B cell (primary cell): ENCODE results near the gene NAA40. TPM values are rescaled to one million over a fixed set of nuclear protein-coding genes. Genes with fewer than 3 reads are reported as not detected.

Experiments
- ATAC-seq: fragments of 200-7000 bp; cut with Tn5 transposase; one replicate; pipeline ENCODE4 v1.10.0; 2021; ENCODE audit warnings: low read depth, mild to moderate bottlenecking, moderate number of reproducible peaks, moderate library complexity
- CTCF ChIA-PET: fragments of 350-600 bp; sonication (Branson Sonifier 250); formaldehyde crosslinking; loops from one replicate; lab custom pipeline; 2021; ENCODE audit warnings: antibody characterized with exemption, inconsistent platforms; lab: Charles Lee
- POLR2A ChIA-PET: fragments of 350-600 bp; sonication (Branson Sonifier 250); formaldehyde crosslinking; loops from one replicate; lab custom pipeline; 2021; ENCODE audit warnings: antibody characterized with exemption; lab: Charles Lee
- DNase-seq: peaks from one replicate; pipeline ENCODE4 v3.0.0; 2013
- H2AFZ ChIP-seq: 2 replicates; pipeline ENCODE4 v1.6.1; 2012; ENCODE audit warnings: mild to moderate bottlenecking, low read depth, low read length; ENCODE audit not compliant: insufficient read depth, poor library complexity, severe bottlenecking
- H3K27ac ChIP-seq, 2 donors: 1 replicate in 1 of 2; 2 replicates in 1 of 2; pipeline ENCODE4 v1.5.1; 2012 to 2013; ENCODE audit warnings: low read length in 2 of 2, mild to moderate bottlenecking in 2 of 2, moderate library complexity in 1 of 2
- H3K27me3 ChIP-seq, 4 experiments: fragments of 200-600 bp in 1 of 4; sonication (generic) in 1 of 4; replicated peaks in 1 of 4; 1 replicate in 2 of 4; 2 replicates in 2 of 4; pipeline versions ENCODE4 v1.6.1 to v1.7.0; 2013 to 2016; ENCODE audit warnings: low read length in 3 of 4, mild to moderate bottlenecking in 2 of 4, mixed read lengths in 1 of 4, moderate library complexity in 1 of 4; ENCODE audit not compliant: insufficient read depth in 4 of 4, control insufficient read depth in 3 of 4; ENCODE audit errors: control extremely low read depth in 1 of 4
- H3K36me3 ChIP-seq, 2 experiments: replicated peaks in 1 of 2; 1 replicate in 1 of 2; 2 replicates in 1 of 2; pipeline versions ENCODE4 v1.6.1 to v1.7.1; 2013; ENCODE audit warnings: low read length in 1 of 2; ENCODE audit not compliant: insufficient read depth in 2 of 2, control insufficient read depth in 1 of 2; ENCODE audit errors: control extremely low read depth in 1 of 2, extremely low read depth in 1 of 2
- H3K4me1 ChIP-seq, 2 donors: fragments of 200-600 bp in 1 of 2; sonication (generic) in 1 of 2; 1 replicate in 1 of 2; 2 replicates in 1 of 2; pipeline versions ENCODE4 v1.5.1 to v1.6.1; 2013 to 2017; ENCODE audit warnings: low read length in 2 of 2; ENCODE audit not compliant: control insufficient read depth in 2 of 2, insufficient read depth in 2 of 2
- H3K4me2 ChIP-seq: replicated peaks from 2 replicates; pipeline ENCODE3; 2012; ENCODE audit warnings: mild to moderate bottlenecking, low read depth, low read length; ENCODE audit not compliant: poor library complexity, severe bottlenecking
- H3K4me3 ChIP-seq, 5 experiments: fragments of 200-600 bp in 1 of 5; sonication (generic) in 1 of 5; 1 replicate in 3 of 5; 2 replicates in 2 of 5; pipeline versions ENCODE4 v1.5.1 to v1.7.0; 2011 to 2016; ENCODE audit warnings: low read length in 4 of 5, mild to moderate bottlenecking in 4 of 5, low read depth in 2 of 5, control low read depth in 1 of 5, moderate library complexity in 1 of 5; ENCODE audit not compliant: insufficient read depth in 1 of 5; ENCODE audit errors: control extremely low read depth in 1 of 5, extremely low read depth in 1 of 5
- H3K79me2 ChIP-seq: fragments of 200-600 bp; sonication (generic); one replicate; pipeline ENCODE4 v1.6.0; 2016; ENCODE audit warnings: low read length; ENCODE audit not compliant: control insufficient read depth, insufficient read depth
- H3K9ac ChIP-seq: fragments of 200-600 bp; sonication (generic); 2 replicates; pipeline ENCODE4 v1.6.1; 2017; ENCODE audit warnings: mild to moderate bottlenecking, low read length, moderate library complexity
- H3K9me3 ChIP-seq, 3 donors: one replicate each; pipeline versions ENCODE4 v1.6.1 to v1.7.1; 2013; ENCODE audit warnings: low read length in 2 of 3; ENCODE audit not compliant: control insufficient read depth in 2 of 3, insufficient read depth in 1 of 3; ENCODE audit errors: control extremely low read depth in 1 of 3
- H4K20me1 ChIP-seq: 2 replicates; pipeline ENCODE4 v1.6.0; 2012; ENCODE audit warnings: mild to moderate bottlenecking, low read length; ENCODE audit not compliant: insufficient read depth, control insufficient read depth, poor library complexity, severe bottlenecking
- H3K27ac Mint-ChIP-seq: one replicate; pipeline ENCODE4 v1.8.0; 2021; ENCODE audit warnings: mixed read lengths
- H3K27me3 Mint-ChIP-seq: one replicate; pipeline ENCODE4 v1.8.0; 2021; ENCODE audit warnings: mixed read lengths
- H3K4me1 Mint-ChIP-seq: one replicate; pipeline ENCODE4 v1.8.0; 2021; ENCODE audit warnings: mixed read lengths
- H3K4me3 Mint-ChIP-seq: one replicate; pipeline ENCODE4 v1.8.0; 2021; ENCODE audit warnings: mixed read lengths
- H3K9me3 Mint-ChIP-seq: one replicate; pipeline ENCODE4 v1.8.0; 2022; ENCODE audit warnings: mixed read lengths; ENCODE audit not compliant: insufficient read depth
- CTCF ChIP-seq: fragments of 200-600 bp; IDR thresholded peaks from one replicate; pipeline ENCODE4 v1.8.0; 2022; ENCODE audit warnings: antibody characterized with exemption, mild to moderate bottlenecking
- EZH2 ChIP-seq: IDR thresholded peaks from 2 replicates; pipeline ENCODE4 v1.6.1; 2012; ENCODE audit warnings: borderline replicate concordance, low read depth, mild to moderate bottlenecking, moderate library complexity, low read length; ENCODE audit not compliant: insufficient read depth, poor library complexity, severe bottlenecking
- WGBS: methylation state at CpG from one replicate; pipeline ENCODE4 v1.1.5; 2013; ENCODE audit warnings: missing lambda C conversion rate; ENCODE audit not compliant: insufficient coverage; 5-methylcytosine and 5-hydroxymethylcytosine counted together
- intact Hi-C: fragments of 100-400 bp; cut with micrococcal nuclease; formaldehyde crosslinking; loops from one replicate; pipeline ENCODE4 v1.10.0; 2022
- polyA plus RNA-seq: library from polyadenylated mRNA; depleted of rRNA; stranded (reverse); fragments of >200 nt; gene quantifications from 2 replicates; pipeline ENCODE4 v1.2.3, GENCODE V29; 2012
- total RNA-seq, 2 donors: library from RNA; stranded (reverse); fragments of 120-200 nt in 1 of 2; gene quantifications; 1 replicate in 1 of 2; 2 replicates in 1 of 2; pipeline versions ENCODE4 v1.2.3 to v1.2.4, GENCODE V29; 2013 to 2022

The NAA40 gene
- total and polyA plus RNA-seq, 2 donors (not counting 1 experiment from before 2014, with no cell fraction given): 41.3 to 47.7 TPM

- ATAC-seq (peak; percentile 98), DNase-seq (peak; percentile 98)
- Histone ChIP-seq H3K4me1 (peaks cover 6 to 21% of the 10 kb centered on the region in 2 donors), H3K36me3 (peaks cover 0 to 6% of the 10 kb centered on the region in 2 experiments), H4K20me1 (no peaks in the 10 kb centered on the region), H3K27ac (peak within 1 kb of the TSS; percentile 83 to 94), H3K4me2 (peak within 1 kb of the TSS; percentile 84), H3K9me3 (no peaks in the 10 kb centered on the region), H3K79me2 (peaks cover 31% of the 10 kb centered on the region), H3K9ac (peak within 1 kb of the TSS; percentile 98), H2AFZ (peak within 1 kb of the TSS; percentile 98), H3K4me3 (peak within 1 kb of the TSS; percentile 81 to 99 (median 94)), H3K27me3 (no peaks in the 10 kb centered on the region)
- peak within 1 kb of the TSS; percentile 98 for H3K27ac Mint-ChIP-seq
- CTCF ChIA-PET: interaction anchor here (0.7 kb wide), 2 partner anchors 26 to 136 kb away, joined by 3 read pairs; partner anchors contain the start of gene MARK2
- POLR2A ChIA-PET: interaction anchor here (1.0 to 1.1 kb wide), 2 partner anchors 11 to 265 kb away, joined by 4 to 5 read pairs; partner anchors contain the start of gene OTUB1
- intact Hi-C loops: loop anchor here (1.0 to 10.0 kb wide), 5 partner anchors 12 to 303 kb away; partner anchors contain the start of genes ATL3 and OTUB1
- TF ChIP-seq EZH2 (no peak), CTCF (no peak)
- peak within 1 kb of the TSS; percentile 99 for H3K4me3 Mint-ChIP-seq
- H3K4me1 Mint-ChIP-seq: peaks cover 29% of the 10 kb centered on the region
- no peaks in the 10 kb centered on the region for H3K9me3 Mint-ChIP-seq
- under 1% methylated on average over 58 of the region's 67 CpGs for WGBS
- peaks cover 3% of the 10 kb centered on the region for H3K27me3 Mint-ChIP-seq
Observed at GRCh38 chr11:63974259-63975143, 35.7 kb downstream of the NAA40 start, which contains the start of gene COX8A. TSS of gene COX8A (plus strand) at chr11:63974620. CDS start at chr11:63974681, 61 bp downstream.
